Peyer's patch (tissue), 4 donors: ENCODE results near the gene TGM5. TPM values are rescaled to one million over a fixed set of nuclear protein-coding genes. Genes with fewer than 3 reads are reported as not detected.

Source experiments
- DNase-seq, 3 donors: peaks; one replicate each; pipeline ENCODE4 v3.0.0-alpha.2; 2017 to 2019
- H3K27ac ChIP-seq, 4 donors: fragments of 200-600 bp; sonication (generic); one replicate each; pipeline ENCODE4 v1.5.1; 2016 to 2019
- H3K27me3 ChIP-seq, 2 donors: fragments of 200-600 bp; sonication (generic); one replicate each; pipeline ENCODE4 v1.5.1; 2019
- H3K36me3 ChIP-seq, 3 donors: fragments of 200-600 bp; sonication (generic); one replicate each; pipeline ENCODE4 v1.5.1; 2016 to 2019
- H3K4me1 ChIP-seq, 4 donors: fragments of 200-600 bp; sonication (generic); one replicate each; pipeline ENCODE4 v1.5.1; 2016 to 2019
- H3K4me3 ChIP-seq, 4 donors: fragments of 200-600 bp; sonication (generic); 1 replicate in 3 of 4; 2 replicates in 1 of 4; pipeline ENCODE4 v1.5.1; 2016 to 2019; ENCODE audit warnings: mild to moderate bottlenecking in 1 of 4
- H3K9me3 ChIP-seq, 4 donors: fragments of 200-600 bp; sonication (generic); one replicate each; pipeline ENCODE4 v1.5.1; 2016 to 2019; ENCODE audit warnings: mild to moderate bottlenecking in 1 of 4
- CTCF ChIP-seq, 6 experiments: fragments of 450-650 bp in 4 of 6; fragments of 200-600 bp in 2 of 6; sonication (generic) in 1 of 6; IDR thresholded peaks; one replicate each; pipeline ENCODE4 v1.5.1; 2017 to 2019; ENCODE audit warnings: antibody characterized with exemption in 6 of 6, mild to moderate bottlenecking in 3 of 6, moderate library complexity in 1 of 6
- POLR2A ChIP-seq, 2 donors: fragments of 450-650 bp; IDR thresholded peaks; one replicate each; pipeline ENCODE4 v1.5.1; 2017; ENCODE audit warnings: antibody characterized with exemption in 2 of 2, mild to moderate bottlenecking in 2 of 2, moderate library complexity in 2 of 2
- total RNA-seq, 4 donors: library from RNA; depleted of rRNA; stranded (reverse); fragments of >200 nt; gene quantifications; one replicate each; pipeline ENCODE4 v1.1.0, GENCODE V29; 2016

Gene TGM5
- total RNA-seq, 4 donors from 2014 or later: not detected

DNA sequence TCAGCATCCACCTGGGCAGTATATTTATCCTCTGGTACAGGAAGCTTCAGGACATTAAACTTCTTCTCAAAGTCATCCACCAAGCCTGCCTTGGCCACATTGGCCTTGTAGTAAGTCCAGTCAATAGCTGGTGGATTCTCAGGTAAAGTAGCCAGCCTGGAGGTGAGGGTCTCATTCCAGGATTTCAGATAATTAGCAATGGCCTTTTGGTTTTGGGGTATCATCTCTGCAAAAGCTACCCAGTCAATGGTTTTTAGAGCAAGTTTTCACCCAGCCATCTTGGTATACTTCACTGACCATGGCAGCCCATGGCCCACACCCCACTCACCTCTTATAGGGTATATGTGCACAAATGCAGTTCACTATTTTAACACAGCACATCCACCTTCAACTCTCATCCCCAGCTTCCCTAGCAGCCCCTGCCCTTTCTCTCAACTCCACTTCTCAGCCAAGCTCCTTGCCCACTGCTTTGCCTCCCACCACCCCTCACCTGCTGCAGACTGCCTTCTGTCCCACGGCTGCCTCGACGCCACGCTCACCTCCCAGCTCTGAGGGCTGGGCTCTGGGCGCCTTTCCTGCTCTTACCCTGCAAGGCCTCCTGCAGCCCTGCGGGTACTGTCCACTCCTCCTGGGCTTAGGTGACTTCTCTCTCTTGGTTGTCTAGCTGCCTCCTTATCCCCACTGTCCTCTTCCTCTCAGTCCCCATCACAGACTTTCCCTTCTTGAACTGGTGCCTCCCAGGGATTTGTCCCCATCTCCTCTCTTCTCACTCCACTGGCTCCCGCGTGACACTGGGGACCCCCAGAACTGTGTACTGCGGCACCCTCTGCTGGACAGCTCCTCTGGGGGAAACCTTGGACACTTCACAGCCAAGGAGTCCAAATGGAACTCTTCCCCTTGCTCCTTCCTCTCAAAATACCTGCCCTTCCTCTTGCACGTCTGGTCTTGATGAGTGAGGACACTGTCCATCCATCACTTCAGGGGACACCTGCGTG, 1.7 kb upstream of the TGM5 start:
- DNase-seq: no peak
- Histone ChIP-seq H3K27me3 (no peaks in the 10 kb centered on the region), H3K27ac (no peak overlapping the region), H3K4me1 (peaks cover 0 to 11% (median 0%) of the 10 kb centered on the region in 4 donors), H3K9me3 (no peaks in the 10 kb centered on the region), H3K36me3 (no peaks in the 10 kb centered on the region), H3K4me3 (no peak overlapping the region)
- TF ChIP-seq POLR2A (IDR thresholded peaks at IDR 0.05) (no peak), CTCF (IDR thresholded peaks at IDR 0.05) (peak in 1 of 6 experiments; percentile 7)

GRCh38 chr15:43267439-43267838, 711 bp upstream of the TGM5 start:
- DNase-seq: no peak
- Histone ChIP-seq H3K27ac (no peak overlapping the region), H3K4me3 (no peak overlapping the region), H3K36me3 (no peaks in the 10 kb centered on the region), H3K4me1 (peaks cover 0 to 11% (median 0%) of the 10 kb centered on the region in 4 donors), H3K9me3 (no peaks in the 10 kb centered on the region), H3K27me3 (no peaks in the 10 kb centered on the region)
- TF ChIP-seq POLR2A (IDR thresholded peaks at IDR 0.05) (no peak), CTCF (IDR thresholded peaks at IDR 0.05) (no peak)

DNA sequence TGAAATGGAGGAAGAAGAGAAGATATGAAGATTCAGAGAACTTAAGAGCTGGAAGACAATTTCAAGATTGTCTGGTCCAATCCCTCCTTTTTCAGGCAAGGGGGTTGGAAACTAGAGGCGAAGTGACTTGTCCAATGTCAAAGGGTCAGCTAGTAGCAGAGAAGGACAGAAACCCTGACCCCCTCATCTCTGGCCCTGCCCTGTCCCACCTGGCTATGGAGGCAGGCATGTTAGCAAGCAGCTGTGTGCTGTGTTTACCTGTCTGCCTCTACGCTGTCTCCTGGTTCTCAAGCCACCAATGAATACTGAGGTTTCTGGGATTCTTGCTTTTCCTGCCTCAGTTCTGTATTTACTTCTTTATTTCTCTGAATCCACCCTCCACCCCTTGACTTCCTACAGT, 342 bp downstream of the TGM5 start:
- no peak for DNase-seq
- no peak overlapping the region for H3K4me3 ChIP-seq
- no peaks in the 10 kb centered on the region for H3K9me3 ChIP-seq
- H3K4me1 ChIP-seq: peaks cover 0 to 11% (median 0%) of the 10 kb centered on the region in 4 donors
- no peaks in the 10 kb centered on the region for H3K36me3 ChIP-seq
- H3K27me3 ChIP-seq: no peaks in the 10 kb centered on the region
- no peak for TF ChIP-seq CTCF (IDR thresholded peaks at IDR 0.05)
- no peak for TF ChIP-seq POLR2A (IDR thresholded peaks at IDR 0.05)
- H3K27ac ChIP-seq: no peak overlapping the region

DNA sequence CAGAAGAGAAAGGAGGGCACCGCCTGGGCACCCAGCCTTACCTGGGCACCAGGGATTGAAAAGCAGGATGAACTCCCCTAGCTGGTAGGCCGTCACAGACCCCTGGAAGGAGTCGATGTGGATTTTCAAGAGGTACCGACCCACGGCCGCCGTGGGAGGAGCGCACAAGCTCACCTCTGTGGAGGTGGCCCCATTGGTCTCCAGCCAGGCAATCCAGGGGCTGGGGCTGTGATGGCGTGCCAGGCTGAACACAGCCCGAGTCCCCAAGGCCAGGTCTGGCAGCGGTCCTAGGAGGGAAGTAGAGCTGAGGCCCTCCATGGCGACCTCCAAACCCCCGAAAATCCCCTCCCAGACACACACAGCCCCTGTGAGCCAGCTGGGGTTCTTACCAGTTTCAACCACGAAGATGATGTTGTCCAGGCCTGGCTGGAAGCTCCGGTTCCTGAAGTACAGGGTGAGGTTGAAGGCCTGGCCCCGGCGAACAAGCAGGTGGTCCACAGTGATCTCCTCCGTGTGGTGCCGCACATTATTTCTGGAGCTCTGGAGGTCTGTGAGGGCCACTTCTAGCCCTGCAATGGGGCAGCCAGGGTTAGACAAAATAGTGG, 6.6 kb downstream of the TGM5 start:
- no peaks in the 10 kb centered on the region for H3K4me1 ChIP-seq

GRCh38 chr15:43258781-43259180, 7.9 kb downstream of the TGM5 start:
- no peak overlapping the region for H3K27ac ChIP-seq
- no peak for DNase-seq
- no peaks in the 10 kb centered on the region for H3K36me3 ChIP-seq
- no peaks in the 10 kb centered on the region for H3K27me3 ChIP-seq
- no peak overlapping the region for H3K4me3 ChIP-seq
- no peaks in the 10 kb centered on the region for H3K9me3 ChIP-seq
- no peaks in the 10 kb centered on the region for H3K4me1 ChIP-seq
- TF ChIP-seq CTCF (IDR thresholded peaks at IDR 0.05) (no peak), POLR2A (IDR thresholded peaks at IDR 0.05) (no peak)

More for the DNA sequence above, 6.6 kb downstream of the TGM5 start:
- Histone ChIP-seq H3K27ac (no peak overlapping the region), H3K9me3 (no peaks in the 10 kb centered on the region), H3K27me3 (no peaks in the 10 kb centered on the region), H3K36me3 (no peaks in the 10 kb centered on the region), H3K4me3 (no peak overlapping the region)
- TF ChIP-seq POLR2A (IDR thresholded peaks at IDR 0.05) (no peak), CTCF (IDR thresholded peaks at IDR 0.05) (no peak)
- DNase-seq: no peak
